AG09309 (cell line): ENCODE results near the gene FGF9.

Experiments
- DNase-seq: peaks from one replicate; pipeline ENCODE4 v3.0.0-alpha.2; 2010; ENCODE audit warnings: low read depth
- H3K4me3 ChIP-seq: 2 replicates; pipeline ENCODE4 v1.5.1; 2011; ENCODE audit warnings: mild to moderate bottlenecking, low read depth, low read length, moderate library complexity; ENCODE audit not compliant: control insufficient read depth
- CTCF ChIP-seq: IDR thresholded peaks from 2 replicates; pipeline ENCODE4 v1.5.1; 2011; ENCODE audit warnings: mild to moderate bottlenecking, low read depth, low read length, inconsistent platforms; ENCODE audit not compliant: insufficient read depth, control insufficient read depth; ENCODE audit errors: missing control alignments

The FGF9 gene

GRCh38 chr13:21748166-21748565, 77.3 kb downstream of the FGF9 start:
- TF ChIP-seq CTCF = no peak

GRCh38 chr13:21749410-21749809, 78.5 kb downstream of the FGF9 start:
- no peak for DNase-seq
- H3K4me3 ChIP-seq = no peak overlapping the region
- TF ChIP-seq CTCF = no peak

More at GRCh38 chr13:21748166-21748565, 77.3 kb downstream of the FGF9 start:
- no peak overlapping the region for H3K4me3 ChIP-seq
- DNase-seq = no peak

GRCh38 chr13:21752501-21752900, 81.6 kb downstream of the FGF9 start:
- no peak overlapping the region for H3K4me3 ChIP-seq
- no peak for TF ChIP-seq CTCF
- DNase-seq = no peak

- no peak for TF ChIP-seq CTCF
- no peak overlapping the region for H3K4me3 ChIP-seq
- no peak for DNase-seq
These were observed 82.3 kb downstream of the FGF9 start for GRCh38 chr13:21753117-21753729.
